NK-92 (cell line): ENCODE measurements around the gene SRRM1.
"Not testable (repeated sequence)": the region's sequence is repeated elsewhere in the genome, so short reads cannot be mapped to it uniquely, and the experiment has no call there.

Source experiments
- DNase-seq: peaks from one replicate; lab custom pipeline; 2025; ENCODE audit not compliant: unreplicated experiment; lab: John Stamatoyannopoulos, UW

SRRM1 gene

DNA sequence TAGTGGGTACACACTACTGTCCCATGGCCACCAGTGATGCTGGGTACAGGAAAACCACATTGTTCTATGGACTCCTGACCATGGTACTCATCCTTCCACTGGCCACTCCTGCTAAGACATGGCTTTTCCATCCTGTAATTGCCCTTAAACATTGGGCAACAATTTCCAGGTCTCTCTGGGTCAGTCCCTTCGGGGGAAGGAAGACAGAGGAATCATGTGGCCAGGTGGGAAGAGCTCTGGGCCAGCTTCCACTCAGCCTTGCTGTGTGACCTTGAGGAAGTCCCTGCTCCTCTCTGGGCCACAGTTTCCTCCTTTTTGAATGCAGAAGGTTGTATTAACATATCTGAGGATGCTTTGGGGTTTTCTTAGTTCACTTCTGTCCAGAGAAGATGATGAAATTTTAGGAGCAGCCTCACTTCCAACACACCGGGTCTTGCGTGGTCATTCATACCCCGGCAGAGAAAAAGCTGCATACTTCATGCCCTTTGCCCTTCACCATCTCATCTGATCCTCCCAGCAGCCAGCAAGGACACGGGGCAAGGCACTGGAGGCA is 50.8 kb downstream of the SRRM1 start:
- no peak for DNase-seq

DNA sequence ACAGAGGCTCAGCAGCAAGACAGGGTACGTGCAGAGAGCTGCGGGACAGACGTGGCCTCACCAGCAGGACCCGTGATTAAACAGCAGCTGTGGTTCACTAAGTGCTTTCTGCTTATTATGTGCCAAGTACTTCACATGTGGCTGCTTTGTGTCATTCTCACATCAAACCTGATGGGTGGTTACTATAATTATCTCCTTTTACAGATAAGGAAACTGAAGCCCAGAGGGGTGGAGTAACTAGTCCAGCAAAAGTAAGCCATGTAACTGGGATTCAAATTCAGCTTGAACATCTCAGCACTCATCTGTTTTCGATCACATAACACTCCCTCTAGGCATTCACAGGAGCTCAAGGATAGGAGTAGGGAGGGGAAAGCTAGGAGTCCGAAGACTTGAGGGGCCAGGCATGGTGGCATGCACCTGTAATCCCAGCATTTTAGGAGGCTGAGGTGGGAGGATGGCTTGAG is 51.3 kb downstream of the SRRM1 start:
- DNase-seq, result no peak

DNA sequence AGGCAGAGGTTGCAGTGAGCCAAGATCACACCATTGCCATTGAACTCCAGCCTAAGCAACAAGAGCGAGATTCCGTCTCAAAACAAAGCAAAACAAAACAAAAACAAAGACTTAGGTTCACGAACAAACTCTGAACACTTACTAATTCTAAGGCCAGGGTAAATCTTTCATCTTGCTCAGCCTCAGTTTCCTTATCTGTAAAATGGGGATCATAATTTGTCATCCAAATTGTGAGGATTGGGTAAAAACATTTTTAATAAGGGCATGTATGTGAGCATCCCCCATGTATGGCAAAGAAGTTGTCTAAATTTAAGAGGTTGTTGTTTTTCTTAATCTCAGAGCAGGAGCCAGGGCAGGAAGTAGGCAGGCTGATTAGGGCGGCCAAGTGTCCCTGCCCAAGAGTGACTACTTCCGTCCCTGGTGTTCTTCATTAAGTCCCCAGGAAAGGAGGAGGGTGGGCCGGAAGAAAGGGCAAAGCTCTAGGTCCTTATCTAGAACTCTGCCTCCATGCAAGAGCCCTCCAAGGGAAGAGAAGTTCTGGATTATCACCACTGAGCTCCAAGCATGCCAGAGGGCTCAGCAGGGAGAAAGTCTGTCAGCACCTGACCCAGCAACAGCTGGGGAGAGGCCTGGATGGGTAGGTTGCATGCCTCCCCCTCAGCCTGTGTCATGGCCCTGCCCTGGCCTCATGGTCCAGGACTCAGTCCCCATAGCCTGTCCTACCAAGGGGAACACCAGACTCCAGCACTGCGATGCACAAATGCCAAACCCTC is 52.3 kb downstream of the SRRM1 start:
- DNase-seq, result no peak

DNA sequence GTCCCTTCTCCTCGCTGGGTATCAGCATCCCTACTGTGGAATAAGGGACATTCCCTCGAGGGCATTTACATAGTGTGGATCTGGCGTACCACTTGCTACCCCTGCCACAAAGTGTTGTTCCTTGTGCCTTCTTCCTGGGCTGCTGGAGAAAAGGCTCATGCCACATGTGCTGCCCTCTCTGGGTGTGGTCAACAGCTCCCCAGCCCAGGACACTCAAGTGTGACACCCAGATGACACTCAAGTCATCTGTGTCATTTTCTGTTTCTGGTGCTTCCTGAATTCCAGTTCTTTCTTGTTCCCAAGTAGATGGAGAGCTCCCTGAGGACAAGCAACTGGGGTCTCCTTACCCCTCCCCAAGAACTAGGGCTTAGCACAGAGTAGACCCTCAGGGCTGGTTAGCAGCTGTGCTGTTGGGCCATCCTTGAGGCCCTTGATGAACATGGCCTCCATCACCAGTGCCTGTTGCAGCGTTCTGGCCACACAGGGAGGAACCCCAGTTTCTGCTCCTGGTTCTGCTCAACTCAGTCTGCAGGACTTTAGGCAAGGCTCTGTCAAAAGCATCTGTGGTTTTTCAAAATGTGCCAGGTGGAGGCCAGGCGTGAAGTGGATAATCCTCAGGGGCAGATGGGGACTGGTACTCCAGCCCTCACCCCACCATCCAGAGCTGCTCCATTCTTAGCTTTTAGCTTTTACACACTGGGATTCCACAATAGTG is 53.1 kb downstream of the SRRM1 start:
- DNase-seq, result no peak

DNA sequence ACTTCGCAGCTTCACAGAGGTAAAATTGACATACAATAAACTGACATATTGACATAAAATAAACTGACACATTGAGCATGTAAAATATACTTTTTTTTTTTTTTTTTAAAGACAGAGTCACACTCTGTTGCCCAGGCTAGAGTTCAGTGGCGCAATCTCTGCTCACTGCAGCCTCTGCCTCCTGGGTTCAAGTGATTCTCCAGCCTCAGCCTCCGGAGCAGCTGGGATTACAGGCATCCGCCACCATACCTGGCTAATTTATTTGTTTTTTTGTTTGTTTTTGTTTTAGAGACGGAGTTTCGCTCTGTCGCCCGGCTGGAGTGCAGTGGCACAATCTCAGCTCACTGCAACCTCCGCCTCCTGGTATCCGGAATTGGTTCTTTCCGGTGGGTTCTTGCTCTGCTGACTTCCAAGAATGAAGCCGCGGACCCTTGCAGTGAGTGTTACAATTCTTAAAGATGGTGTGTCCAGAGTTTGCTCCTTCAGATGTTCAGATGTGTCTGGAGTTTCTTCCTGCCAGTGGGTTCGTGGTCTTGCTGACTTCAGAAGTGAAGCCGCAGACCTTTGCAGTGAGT is 53.7 kb downstream of the SRRM1 start:
- DNase-seq, result no peak

DNA sequence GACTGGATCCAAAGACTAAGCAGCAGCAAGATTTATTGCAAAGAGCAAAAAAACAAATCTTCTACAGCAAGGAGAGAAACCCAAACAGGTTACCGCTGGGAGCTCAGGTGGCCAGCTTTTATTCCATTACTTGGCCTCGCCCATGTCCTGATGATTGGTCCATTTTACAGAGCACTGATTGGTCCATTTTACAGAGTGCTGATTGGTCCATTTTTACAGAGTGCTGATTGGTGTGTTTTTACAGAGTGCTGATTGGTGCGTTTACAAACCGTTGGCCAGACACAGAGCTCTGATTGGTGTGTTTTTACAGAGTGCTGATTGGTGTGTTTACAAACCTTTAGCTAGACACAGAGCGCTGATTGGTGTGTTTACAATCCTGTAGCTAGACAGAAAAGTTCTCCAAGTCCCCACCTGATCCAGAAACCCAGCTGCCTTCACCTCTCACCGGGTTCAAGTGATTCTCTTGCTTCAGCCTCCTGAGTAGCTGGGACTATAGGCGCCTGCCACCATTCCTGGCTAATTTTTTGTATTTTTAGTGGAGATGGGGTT is 54.4 kb downstream of the SRRM1 start:
- DNase-seq, result not testable (repeated sequence)

DNA sequence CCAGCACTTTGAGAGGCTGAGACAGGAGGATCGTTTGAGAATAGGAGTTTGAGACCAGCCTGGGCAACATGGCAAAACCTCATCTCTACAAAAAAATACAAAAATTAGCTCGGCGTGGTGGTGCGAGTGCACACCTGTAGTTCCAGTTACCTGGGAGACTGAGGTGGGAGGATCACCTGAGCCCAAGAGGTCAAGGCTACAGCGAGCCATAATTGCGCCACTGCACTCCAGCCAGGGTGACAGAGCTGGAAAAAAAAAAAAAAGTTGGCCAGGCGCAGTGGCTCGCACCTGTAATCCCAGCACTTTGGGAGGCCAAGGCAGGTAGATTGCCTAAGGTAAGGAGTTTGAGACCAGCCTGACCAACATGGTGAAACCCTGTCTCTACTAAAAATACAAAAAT is 55.2 kb downstream of the SRRM1 start:
- not testable (repeated sequence) for DNase-seq

DNA sequence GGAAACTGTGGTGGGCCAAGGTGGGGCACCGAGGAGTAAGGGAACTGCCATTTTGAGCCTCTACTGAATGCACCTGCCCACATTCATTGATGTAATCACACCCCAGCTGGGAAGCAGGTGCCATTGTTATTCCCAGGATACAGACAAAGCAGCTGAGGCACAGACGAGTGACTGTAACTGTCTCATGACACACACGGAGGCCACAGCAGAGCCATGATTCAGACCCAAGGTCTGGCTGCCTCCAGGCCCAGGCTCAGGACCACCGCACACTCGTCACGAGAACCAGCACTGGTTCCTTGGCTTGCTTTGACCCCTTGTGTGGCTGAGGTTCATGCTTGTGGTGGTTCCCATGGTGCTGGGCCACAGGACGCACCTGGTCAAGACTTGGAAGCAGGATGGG is 56.5 kb downstream of the SRRM1 start:
- no peak for DNase-seq

DNA sequence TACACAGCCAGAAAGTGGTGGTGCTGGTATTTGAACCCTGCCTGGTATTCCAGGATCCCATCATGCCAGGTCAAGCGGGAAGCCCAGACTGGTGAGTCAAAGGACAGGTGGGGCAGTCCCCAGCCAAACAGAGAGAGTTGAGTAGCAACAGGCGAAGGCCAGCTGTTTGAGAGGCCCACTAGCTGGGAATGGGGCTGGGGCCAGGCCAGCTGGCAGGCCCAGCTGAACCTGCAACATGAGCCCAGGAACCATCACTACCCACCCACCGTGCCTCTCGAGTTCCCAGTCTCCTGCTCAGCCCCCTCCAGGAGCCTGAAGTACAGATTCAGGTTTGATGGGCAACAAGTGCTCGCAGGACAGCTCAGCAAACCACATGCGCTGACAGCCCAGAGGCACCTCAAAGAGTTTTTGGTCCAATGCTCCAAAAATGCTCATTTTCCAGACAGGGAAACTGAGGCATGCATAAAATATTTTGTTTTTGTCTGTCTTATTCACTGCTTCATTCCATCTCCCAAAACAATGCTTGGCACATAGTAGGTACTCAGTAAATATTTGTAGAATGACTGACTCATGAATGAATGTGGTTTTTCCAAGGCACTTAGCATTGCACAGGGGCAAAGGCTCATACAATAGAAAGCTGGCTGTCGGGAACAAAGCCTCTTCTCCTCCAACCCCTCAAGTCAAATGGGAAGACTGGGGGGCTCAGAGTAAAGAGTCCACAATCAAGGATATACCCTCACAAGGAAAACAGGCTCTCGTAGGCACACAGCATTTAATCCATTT is 59.6 kb downstream of the SRRM1 start:
- DNase-seq, result no peak

DNA sequence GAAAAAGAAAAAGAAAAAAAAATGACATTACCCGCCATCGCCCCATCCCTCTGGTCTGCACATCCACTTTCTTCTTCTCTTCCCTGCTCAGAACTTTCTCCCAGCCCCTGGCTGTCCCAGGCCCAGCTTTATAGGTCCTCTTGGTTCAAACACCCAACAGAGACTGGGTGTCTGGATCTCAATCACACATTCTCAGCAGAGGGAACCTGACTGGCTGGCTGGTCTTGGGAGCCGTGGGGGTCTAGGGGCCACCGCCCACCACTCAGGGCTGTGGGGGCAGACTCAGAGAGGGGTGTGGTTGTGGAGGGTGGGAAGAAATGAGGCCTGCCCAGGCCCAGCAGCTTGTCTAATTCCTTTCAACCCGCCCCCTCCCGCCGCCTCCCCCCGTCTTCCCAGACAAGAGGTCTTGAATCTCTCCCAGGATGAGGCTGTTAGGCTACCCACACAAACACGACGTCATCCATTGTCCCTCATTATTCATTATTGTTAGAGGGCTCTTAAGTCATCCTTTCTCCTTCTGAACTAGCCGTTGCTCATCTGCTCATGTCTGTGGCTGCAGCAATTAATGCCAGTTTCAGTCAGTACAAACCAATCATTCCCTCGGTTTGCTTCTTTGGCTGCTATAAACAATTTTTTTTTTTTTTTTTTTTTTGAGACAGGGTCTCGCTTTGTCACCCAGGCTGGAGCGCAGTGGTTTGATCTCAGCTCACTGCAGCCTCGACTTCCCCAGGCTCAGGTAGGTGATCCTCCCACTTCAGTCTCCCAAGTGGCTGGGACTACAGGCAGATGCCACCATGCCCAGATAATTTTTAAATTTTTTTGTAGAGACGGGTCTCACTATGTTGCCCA is 61.5 kb downstream of the SRRM1 start:
- no peak for DNase-seq

DNA sequence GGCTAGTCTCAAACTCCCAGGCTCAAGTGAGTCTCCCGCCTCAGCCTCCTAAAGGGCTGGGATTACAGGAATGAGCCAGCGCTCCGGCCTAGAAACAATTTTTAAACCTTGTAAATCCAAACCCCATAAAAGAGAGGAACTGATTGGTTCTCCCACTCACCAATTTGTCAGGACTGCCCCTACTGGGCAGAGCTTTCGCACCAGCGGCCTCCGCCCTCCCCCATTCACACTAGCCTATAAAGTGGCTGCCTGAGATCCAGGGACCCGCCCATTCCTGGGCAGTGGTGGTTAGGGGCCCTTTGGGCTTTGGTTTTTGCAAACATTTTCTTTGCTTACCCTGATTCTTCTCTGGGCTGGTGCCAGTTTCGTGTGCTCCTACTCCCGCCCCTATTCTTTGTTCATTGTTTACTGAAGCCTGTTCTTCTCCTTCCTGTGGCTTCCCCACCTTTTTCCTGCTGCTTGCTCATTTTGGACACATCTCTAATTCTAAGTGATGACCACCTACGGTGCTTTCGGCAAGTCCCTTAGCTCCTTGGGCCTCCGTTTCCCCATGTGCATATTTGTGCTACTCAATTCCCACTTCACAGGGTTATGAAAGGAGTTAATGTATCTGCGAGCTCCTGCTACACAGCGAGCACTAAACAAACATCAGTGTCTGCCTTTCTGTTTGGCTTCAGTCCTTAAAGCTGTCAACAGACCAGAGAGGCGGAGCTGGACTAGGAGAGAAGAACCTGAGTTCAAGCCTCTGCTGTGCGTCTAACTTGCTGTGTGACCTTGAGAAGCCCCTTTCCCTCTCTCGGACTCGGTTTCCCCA is 62.4 kb downstream of the SRRM1 start:
- DNase-seq, result no peak

DNA sequence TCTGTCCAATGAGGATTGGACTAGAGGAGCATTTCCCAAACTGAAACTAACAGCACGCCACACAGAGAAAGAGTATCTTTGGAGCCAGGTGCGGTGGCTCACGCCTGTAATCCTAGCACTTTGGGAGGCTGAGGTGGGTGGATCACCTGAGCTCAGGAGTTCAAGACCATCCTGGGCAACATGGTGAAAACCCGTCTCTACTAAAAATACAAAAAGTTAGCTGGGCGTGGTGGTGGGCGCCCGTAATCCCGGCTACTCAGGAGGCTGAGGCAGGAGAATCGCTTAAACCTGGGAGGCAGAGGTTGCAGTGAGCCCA is 62.9 kb downstream of the SRRM1 start:
- not testable (repeated sequence) for DNase-seq

DNA sequence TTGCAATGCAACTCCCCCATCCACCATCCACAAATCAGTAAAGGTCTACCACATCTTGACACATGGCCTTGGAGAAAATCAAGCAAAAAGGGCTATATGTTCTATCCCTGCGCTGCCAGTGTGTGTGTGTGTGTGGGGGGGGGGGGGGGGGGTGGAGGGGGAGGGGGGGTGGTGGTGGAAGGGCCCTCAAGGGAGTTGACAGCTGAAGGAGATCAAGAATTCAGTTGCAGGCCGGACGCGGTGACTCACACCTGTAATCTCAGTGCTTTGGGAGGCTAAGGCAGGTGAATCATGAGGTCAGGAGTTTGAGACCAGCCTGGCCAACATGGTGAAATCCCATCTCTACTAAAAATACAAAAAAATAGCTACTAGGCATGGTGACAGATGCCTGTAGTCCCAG is 64.6 kb downstream of the SRRM1 start:
- DNase-seq, result no peak

DNA sequence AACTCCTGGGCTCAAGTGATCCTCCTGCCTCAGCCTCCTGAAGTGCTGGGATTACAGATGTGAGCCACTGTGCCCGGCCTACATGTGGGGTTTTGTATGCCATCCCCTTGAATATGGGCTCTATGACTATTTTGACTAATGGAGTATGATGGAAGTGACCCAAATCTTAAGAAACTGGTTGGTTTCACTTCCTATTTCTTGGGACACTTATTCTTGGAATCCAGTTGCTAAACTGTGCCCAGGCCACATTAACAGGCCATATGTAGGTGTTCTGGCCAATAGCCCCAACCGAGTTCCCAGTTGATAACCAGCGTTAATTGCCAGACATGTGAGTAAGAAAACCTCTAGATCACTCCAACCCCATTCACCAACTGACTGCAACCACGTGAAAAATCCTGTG is 65.8 kb downstream of the SRRM1 start:
- no peak for DNase-seq

DNA sequence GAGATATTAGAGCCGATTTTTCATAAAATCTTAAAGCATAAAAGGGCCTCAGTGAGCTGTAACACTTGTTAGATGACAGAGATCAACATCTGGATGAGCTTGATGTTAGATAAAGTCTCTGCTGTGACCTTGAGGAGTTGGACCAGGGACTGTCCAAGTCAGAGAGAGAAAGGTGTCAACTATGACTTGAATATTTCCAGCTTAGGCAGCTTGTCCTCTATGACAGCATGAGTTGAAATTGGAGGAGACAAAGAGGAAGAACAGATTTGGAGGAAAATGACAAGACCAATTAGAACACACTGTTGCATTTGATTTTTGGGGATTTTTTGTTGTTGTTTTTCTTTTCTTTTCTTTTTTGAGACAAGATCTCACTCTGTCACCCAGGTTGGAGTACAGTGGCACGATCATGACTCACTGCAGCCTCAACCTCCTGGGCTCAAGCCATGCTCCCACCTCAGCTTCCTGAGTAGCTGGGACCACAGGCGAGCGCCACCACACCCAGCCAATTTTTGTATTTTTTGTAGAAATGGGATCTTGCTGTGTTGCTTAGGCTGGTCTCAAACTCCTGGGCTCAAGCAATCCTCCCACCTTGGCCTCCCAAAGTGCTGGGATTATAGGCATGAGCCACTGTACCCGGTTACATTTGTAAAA is 66.8 kb downstream of the SRRM1 start:
- no peak for DNase-seq

DNA sequence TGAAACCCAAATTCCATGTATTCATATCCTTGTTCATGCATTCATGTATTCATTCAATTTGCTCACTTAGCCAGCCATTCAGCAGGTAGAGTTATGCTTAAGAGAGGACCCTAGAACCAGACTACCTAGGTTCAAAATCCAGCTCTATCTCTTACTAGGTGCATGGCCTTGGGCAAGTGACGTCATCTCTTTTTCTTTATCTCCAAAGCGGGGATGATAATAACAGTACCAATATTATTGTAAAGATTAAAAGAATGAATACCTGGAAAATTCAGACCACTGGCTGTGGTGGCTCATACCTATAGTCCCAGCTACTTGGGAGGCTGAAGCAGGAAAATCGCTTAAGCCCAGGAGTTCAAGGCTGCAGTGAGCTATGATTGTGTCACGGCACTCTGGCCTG is 68.2 kb downstream of the SRRM1 start:
- DNase-seq, result no peak

DNA sequence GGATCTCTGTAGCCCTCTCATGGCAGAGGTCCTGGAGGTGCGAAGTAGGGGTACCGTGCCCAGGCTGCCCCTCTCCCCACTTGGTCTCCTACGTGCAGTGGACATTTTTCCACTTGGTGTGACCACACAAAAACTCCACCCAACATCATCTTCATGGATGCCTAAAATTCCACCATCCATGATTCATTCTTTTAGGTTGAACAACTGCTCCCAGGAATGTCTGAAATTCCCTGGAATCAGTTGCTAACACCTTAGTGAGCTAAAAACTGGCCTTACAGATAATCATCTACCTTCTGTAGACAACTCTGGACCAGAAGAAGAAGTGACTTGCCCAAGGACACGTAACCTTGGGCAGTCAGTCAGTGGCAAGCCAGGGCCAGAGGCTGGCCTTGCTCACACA is 70.1 kb downstream of the SRRM1 start:
- no peak for DNase-seq

DNA sequence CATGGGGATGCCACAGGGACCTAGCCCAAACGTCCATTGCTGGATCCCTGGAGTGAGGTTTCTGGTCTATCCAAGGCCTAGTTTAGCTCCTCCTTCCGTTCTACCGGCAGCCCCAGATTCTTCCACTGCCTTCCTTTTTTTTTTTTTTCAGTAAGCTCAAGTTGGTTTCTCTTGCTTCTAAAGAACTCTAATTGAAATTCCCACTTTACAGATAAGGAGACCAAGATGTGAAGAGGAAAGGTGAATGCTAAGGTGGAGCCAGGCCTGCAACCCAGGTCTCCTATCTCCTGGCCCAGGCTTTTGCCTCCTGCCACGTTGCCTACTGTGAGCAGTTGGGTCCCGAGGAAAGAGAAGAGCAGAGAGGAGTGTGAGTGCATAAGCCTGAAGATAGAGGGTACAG is 70.6 kb downstream of the SRRM1 start:
- no peak for DNase-seq
